HT1080 (cell line): ENCODE measurements around the gene IL18BP. TPM values are rescaled to one million over a fixed set of nuclear protein-coding genes. Genes with fewer than 3 reads are reported as not detected.

Source experiments
- DNase-seq: peaks from one replicate; pipeline ENCODE4 v3.0.0-alpha.2; 2015; ENCODE audit warnings: low read depth
- total RNA-seq: library from RNA; depleted of rRNA; stranded (reverse); fragments of >200 nt; shearing (Covaris generic); gene quantifications from 2 replicates; pipeline ENCODE4 v1.2.3, GENCODE V29; 2014

The IL18BP gene
- total RNA-seq, 1 experiment from 2014 or later: 1.8 TPM

DNA sequence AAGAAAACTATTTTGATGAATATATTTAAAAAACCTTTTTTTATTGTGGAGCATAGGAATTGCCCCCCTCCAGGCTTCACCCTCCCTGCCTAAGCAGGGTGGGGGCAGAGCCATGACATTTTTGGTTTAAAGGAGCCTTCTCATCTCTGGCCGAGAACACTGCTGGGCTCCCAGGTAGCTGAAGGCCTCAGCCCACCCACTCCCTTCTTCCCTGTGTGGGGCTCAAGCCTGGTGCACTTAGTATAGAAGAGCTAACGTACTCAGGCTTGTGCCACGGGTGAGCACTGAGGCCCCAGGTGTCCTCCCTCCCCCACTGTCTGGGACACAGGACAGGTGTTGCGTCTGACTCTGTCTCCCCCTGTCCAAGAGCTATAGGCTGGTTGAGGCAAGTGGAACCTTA, 2.2 kb upstream of the IL18BP start:
- no peak for DNase-seq

DNA sequence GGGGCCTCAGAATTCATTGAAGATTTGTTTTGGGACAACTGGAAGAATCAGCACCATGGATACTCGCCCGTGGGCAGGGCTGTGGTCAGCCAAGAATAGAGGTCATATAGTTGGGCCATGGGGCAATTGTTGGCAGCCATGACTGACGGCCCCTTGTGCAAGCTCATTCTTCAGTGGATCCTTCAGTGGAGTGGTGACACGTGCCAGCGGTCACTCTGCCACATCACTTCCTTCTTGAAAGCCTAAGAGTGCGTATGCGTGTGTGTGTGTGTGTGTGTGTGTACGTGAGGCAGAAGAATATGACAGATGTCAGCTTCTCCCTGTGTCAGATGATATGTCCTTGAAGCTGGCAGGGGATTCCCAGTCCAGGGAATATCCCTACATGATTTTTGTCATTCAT, 1.8 kb upstream of the IL18BP start:
- DNase-seq: no peak

DNA sequence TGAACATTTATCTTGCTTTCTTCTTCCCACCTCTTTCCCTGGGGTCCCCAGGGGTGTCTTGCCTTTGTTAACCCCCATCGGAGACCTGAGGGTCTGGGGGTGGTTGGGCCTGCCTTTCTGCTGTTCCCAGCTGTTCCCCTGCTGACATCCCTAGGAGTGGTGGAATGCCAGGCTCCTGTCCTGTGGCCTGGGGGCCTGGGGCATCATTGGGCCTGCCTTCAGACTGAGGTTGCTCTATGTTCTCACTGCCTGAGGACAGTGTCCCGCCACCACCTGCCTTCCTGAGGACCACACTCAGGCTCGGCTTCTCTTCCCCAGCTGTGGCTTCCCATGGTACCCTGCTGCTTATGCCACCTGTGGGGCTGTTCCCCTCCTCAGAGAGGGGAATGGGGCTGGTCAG, 1.1 kb upstream of the IL18BP start:
- no peak for DNase-seq

DNA sequence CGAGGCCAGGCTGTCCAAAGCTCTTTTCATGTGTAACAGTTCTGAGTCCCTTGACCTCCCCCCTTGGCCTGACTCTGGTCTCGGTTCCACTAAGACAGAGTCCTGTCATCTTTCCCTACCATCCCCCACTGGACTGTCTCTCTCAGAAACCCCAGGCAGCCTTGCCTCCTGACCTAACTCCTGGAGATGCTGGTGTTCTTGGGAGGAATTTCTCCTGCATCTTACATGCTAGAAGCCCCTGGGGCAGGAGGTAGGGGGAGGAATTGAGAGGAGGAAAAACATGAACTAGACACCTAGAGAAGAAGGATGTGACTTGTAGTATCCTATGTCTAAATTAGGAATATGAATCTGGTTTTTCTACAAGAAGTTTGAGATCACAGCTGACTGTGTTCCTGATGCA, 648 bp upstream of the IL18BP start:
- DNase-seq: no peak

DNA sequence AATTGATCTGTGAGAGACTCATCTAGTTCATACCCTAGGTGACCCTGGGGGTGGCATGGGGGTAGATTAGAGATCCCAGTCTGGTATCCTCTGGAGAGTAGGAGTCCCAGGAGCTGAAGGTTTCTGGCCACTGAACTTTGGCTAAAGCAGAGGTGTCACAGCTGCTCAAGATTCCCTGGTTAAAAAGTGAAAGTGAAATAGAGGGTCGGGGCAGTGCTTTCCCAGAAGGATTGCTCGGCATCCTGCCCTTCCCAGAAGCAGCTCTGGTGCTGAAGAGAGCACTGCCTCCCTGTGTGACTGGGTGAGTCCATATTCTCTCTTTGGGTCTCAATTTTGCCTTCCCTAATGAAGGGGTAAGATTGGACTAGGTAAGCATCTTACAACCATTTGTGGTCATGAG, 653 bp downstream of the IL18BP start:
- DNase-seq: no peak

DNA sequence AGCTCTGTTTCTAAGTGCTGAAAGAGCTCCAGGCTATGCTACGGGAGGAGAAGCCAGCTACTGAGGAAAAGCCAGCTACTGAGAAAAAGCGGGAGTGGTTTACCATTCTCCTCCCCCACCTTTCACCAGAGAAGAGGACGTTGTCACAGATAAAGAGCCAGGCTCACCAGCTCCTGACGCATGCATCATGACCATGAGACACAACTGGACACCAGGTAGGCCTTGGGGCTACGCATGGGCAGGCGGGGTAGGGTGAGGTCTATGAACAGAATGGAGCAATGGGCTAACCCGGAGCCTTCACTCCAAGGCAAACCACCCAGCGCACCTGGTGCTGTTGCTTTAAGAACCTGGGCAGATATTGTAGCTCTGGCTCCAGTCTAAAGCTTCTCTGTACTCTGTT, 1.1 kb downstream of the IL18BP start:
- no peak for DNase-seq

DNA sequence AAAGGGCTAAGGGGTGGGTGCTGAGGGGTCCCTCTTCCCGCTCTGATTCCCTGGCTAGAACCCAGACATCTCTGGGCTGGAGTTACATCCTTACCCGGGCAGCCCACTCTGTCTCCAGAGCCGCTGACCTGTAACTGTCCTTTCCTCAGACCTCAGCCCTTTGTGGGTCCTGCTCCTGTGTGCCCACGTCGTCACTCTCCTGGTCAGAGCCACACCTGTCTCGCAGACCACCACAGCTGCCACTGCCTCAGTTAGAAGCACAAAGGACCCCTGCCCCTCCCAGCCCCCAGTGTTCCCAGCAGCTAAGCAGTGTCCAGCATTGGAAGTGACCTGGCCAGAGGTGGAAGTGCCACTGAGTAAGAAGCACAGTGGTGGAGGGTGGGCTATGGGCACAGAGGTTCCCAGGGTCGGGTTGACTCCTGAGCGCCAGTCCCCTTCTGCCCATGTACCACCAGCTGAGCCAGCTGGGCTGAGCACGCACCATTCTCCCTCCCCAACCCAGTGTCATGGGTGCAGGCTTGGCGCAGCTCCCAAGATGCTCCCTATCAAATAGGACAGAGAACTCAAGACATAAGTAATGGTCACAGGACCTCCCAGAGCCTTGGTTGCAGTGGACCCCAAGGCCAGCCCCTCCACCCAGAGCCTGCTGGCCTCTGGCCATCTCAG, 1.6 kb downstream of the IL18BP start:
- no peak for DNase-seq

DNA sequence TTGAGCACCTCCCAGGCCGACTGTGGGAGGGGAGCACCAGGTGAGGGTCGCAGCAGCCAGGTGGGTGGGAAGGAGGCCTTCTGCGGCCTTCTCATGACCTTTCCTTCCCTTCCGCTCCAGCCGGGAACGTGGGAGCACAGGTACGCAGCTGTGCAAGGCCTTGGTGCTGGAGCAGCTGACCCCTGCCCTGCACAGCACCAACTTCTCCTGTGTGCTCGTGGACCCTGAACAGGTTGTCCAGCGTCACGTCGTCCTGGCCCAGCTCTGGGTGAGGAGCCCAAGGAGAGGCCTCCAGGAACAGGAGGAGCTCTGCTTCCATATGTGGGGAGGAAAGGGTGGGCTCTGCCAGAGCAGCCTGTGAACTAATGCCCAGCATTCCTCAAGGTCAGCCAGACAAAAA, 2.6 kb downstream of the IL18BP start:
- DNase-seq: no peak

DNA sequence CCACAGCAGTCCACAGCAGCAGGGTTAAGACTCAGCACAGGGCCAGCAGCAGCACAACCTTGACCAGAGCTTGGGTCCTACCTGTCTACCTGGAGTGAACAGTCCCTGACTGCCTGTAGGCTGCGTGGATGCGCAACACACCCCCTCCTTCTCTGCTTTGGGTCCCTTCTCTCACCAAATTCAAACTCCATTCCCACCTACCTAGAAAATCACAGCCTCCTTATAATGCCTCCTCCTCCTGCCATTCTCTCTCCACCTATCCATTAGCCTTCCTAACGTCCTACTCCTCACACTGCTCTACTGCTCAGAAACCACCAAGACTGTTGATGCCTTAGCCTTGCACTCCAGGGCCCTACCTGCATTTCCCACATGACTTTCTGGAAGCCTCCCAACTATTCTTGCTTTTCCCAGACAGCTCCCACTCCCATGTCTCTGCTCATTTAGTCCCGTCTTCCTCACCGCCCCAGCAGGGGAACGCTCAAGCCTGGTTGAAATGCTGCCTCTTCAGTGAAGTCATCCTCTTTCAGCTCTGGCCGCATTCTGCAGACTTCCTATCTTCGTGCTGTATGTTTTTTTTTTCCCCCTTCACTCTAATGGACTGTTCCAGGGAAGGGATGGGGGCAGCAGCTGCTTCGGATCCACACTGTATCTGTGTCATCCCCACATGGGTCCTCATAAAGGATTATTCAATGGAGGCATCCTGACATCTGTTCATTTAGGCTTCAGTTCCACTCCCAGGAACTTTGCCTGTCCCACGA, 3.3 kb downstream of the IL18BP start:
- no peak for DNase-seq

DNA sequence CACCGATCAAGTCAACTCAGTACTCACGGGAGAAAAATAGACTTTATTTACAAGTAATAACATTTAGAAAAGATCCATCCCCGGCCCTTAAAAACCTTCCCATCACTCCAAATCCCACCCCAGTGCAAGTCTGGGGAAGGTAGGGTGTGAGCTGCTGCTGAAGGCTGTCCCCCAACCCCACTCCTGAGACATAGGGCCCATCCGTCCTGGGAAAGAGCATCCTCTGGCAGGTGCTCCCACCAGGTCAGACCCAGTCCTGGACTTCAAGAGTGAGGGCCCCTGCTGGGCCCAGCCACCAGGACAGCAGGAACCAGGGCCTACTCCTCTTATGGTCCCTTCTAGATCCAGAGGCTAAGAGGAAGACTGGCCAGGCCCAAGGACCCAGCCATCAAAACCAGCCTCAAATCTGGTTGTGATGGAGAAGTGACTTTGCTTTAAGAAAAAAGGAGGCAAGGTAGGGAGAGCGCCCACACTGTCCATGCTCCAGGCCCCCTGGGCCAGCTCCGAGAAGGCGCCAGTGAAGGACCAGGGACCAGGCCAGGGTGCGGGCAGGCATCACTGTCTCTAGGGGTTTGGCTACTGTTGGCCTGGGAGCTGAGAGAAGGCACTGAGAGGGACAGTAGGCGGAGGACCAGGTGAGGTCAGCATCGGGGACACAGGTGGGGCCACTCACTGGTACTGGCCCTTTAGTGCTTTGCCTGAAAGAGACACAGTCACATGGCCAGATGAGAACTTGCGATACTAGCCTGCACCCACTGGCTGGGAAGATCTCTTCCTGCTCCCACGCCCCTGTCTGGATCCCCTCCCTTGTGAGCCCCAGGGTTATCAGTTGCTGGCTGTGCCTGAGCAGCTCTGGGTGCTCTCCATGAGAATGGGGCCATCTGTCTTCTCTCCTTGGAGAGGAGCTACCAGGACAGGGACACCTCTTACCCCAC, 4.4 kb downstream of the IL18BP start:
- DNase-seq: no peak

DNA sequence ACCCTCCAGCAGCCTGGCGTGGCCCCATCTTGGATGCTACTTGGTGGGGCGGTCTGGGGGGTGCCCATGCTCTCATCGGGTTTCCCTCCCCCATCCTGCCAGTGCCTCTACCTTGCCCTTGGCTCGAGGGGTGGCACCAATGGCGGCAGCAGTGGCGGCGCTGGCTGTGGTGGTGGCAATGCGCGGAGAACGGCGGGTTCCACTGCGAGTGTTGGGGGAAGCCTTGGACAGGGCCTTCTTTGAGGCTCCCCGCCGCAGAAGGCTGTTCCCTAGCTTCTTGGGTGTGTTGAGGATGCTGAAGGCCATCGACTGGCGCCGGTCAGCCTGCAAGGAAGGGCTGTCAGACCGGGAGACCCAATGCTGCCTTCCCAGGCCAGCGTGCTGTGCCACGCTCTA, 5.1 kb downstream of the IL18BP start:
- no peak for DNase-seq

DNA sequence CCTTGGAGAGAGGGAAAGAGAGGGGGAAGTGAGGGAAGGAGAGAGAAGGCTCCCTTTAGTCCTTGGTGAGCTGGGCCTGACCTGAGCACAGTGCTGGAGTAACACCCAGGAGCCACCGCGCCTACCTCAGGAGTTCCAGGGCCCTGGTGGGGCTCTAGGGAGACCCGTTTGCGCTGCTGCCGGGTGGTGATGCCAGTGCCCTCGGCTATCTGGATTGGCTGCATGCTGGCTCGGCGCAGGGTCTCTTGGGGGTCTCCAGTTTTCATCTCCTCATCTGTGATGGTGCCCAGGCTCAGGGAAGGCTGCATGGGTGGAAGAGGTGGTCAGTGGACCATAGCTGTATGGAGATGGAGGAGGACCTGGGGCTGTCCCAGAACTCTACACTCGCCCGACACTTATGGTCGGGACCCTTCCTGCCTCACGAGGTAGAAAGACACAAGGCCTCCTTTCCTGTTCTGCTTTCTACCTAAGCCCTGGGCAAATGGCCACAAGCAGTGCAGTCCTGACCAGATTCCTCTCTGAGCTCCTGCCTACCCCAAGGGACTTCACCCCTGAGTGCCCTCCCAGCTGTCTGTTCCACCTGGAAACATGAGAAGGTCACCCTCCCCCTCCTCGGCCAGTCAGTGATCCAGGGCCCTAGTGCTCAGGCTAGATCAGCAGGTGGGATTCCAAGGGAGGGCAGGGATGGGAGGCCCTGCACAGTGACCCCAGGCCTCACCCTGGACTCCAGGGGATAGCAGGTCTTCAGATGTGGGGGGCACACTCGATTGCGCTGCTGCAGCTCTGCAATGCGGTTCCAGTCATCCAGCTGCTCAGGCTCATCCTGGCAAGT, 6.0 kb downstream of the IL18BP start:
- no peak for DNase-seq

DNA sequence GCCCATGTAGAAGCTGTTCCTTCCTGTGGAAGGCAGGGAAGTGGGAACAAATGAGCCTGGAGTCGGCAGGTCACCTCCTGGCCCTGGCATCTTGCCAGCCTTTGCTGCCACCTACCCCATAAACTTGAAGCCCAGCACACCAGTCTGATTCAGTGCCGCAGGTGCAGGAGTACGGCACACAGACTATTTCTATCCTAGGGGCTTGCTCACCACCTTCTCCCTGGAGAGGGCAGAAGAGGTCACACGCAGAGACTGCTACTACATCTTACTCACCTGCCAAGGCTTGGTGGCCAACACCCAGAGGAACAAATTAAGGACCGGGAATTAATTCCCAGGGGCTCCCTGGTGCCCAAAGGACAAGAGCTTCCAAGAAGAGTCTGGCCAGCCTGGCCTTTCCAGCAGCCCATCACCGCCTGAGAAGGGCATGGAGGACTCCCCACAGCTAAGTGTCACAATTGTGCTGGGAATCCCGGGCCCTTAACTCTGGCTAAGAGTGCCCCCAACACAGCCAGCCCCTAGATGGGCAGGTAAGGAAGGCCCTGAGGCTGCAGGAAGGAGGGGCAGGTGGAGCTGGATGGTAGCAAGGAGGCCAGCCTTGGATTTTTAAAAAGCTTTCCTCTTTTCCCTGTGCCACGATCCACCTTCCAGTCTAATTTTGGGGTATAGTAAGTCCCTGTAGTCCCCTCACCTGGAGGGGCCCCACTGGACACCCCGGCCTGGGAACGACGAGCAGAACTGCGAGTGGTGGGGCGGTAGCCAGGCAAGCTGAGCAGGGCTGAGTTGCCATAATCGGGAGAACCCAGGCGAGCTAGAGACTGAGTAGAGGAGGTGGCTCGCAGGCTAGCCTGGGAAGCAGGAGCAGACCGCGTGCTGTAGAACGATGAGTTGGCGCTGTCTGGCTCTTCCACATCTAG, 6.9 kb downstream of the IL18BP start:
- DNase-seq: no peak

DNA sequence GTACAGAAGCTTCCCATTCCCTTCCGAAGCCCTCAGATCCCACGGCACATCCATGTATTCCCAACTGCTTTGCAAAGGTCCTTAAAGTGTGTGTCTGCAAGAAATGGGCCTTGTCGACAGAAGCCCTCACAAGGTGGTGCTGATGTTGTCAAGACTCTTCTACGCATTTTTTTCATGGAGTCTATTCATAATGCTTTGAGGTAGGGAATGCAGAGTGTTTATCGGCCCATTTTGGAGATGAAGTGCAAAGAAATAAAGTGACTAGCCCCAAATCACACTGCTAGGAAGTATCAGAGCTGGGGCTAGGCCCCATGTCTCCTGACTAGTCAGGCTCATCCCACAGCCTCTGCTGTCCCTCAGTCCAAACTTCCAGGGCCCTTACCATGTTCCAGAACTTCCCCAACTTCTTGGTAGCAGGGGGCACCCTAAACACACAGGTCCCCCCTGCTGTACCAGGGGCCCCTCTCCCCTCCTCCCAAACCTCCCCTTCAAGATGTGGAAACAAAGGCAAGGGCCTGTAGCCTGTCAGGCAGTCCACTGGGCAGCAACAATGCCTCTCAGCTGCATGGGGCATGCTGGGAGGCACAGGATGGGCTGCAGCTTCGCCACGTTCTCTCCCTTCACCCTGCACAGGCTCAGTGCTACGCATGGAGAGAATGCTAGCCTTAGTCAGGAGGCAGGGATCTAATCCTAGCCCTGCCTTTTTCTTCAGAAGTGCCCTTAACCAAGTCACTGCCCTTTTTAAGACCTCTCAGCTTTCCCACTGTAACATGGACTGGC, 7.8 kb downstream of the IL18BP start:
- no peak for DNase-seq

DNA sequence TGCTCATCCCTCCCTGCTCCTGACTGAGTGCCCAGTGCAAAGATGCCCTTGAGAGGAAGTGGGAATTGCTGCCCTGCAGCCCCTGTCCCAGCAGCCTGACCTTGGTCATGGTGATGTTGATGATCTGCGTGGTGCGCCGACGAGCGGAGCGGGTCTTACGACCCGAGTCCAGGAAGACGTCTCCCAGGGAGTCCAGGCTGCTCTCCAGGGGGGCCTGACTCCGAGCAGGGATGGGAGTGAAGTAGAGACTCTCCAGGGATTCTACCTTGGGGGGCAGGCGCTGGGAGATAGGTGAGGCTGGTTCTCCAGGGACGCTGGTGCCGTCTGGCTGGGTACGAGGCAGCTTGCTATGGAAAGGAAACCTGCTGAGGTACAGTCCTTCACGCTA, 8.4 kb downstream of the IL18BP start:
- DNase-seq: no peak

DNA sequence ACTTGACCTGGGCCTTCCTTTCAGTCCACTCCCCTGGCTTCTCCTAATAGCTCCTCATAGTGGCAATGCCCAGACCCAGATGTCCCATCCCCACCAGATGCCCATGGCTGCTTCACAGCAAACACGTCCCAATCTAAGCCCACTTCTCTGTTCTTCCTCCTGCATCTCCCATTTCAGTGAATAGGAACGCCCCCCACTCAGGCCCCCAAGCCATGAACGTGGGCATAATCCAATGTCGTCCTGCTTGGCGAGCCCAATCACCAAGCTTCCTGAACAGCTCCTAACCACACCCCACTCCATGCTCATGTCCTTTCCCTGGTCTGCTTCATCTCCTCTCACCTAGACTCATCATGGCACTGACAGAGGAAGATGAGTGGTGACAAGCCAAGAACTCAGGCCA, 8.9 kb downstream of the IL18BP start:
- no peak for DNase-seq

DNA sequence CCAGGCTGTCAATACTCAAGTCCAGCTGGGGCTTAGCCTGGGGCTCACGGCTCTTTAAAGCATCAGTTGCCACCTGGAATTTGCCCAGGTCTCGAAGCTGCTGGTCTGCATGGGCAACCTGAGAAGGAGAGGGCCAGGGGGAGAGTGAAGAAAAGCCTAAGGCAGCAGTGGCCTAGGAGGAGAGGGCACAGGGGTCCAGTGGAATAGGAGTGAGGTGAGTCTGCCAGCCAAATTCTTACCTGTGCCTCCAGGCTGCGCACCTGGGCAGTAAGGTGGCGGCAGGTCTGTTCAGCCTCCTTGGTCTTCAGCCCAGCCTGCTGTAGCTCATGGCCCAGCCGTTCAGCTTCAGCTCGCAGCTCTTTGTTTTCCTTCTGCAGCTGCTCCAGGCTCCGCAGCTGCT, 10.0 kb downstream of the IL18BP start:
- DNase-seq: no peak

DNA sequence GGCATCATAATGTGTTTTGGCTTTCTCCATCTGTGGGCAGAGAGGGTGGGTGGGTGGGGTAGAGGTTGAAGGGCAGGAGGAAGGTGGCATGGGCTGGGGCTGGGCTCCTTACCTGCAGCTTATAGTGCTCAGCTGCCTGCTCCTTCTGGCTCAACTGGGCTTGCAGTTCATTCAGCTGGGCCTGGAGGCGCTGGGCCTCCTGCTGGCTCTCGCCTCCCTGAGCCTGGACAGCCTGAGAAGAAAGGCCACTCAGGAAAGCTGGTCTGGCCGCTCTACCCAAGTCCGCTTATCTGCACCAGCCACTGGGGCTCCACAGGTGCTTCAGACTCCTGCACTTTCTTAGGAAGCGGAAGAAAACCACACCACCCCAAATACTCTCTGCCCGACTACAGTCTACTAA, 10.4 kb downstream of the IL18BP start:
- no peak for DNase-seq

DNA sequence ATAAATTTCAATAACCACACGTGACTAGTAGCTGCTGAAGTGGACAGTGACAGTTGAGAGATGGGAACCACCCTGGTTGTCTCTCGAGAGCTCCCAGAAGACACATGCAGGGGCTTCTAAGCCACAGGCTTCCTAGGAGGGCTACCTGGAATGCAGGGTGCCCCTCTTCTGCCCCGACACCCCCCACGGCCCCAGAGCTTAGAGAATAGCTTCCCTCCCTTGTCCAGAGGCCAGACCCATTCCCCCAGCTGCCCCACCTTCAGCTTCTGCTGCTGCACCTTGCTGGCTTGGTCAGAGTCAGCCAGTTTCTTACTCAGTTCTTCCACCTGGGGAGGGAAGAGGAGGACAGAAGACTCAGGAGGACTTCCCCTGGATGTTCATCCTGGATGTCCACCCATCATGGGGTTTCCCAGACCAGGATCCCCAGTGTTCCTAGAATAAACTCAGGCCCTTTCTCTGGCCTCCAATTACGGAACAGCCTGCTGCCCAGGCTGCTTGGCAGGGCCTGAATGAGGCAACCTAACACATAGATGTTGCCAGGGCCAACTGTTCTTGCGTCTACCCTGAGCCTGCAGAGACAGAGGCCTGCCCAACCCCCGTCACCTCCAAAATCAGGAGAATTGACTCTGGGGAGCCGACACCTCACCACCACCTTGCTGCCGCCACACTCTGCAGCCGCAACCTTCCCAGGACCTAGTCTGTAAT, 12.0 kb downstream of the IL18BP start:
- no peak for DNase-seq
